H1 (cell line): ENCODE measurements around the gene NBL1. TPM values are rescaled to one million over a fixed set of nuclear protein-coding genes. Genes with fewer than 3 reads are reported as not detected.

Experiments
- CTCF ChIA-PET: fragments of 300-600 bp; sonication (Branson Sonifier 250); formaldehyde crosslinking; loops from one replicate; lab custom pipeline; 2021; ENCODE audit not compliant: partially characterized antibody; lab: Charles Lee
- POLR2A ChIA-PET: fragments of 300-600 bp; sonication (Branson Sonifier 250); formaldehyde crosslinking; loops from one replicate; lab custom pipeline; 2021; ENCODE audit warnings: inconsistent platforms; ENCODE audit not compliant: partially characterized antibody; lab: Charles Lee
- DNase-seq, 2 experiments: peaks; one replicate each; pipeline versions ENCODE4 v3.0.0 to v3.0.0-alpha.2; 2010 to 2022; ENCODE audit warnings: low spot score in 2 of 2, low read depth in 1 of 2, mixed read lengths in 1 of 2
- FAIRE-seq: peaks from 2 replicates; lab custom pipeline; 2011; peaks lifted over from hg19 to GRCh38; lab: Jason Lieb, UNC
- H2AFZ ChIP-seq: 2 replicates; pipeline ENCODE4 v1.8.1; 2012; ENCODE audit warnings: low read length, inconsistent platforms
- H2AK5ac ChIP-seq: 2 replicates; pipeline ENCODE4 v1.6.1; 2013; ENCODE audit warnings: low read depth, low read length
- H2BK120ac ChIP-seq: replicated peaks from 2 replicates; pipeline ENCODE3; 2013; ENCODE audit warnings: low read depth, low read length, inconsistent platforms
- H2BK12ac ChIP-seq: 2 replicates; pipeline ENCODE4 v1.6.1; 2013; ENCODE audit warnings: low read depth, low read length
- H2BK15ac ChIP-seq: 2 replicates; pipeline ENCODE4 v1.6.1; 2013; ENCODE audit warnings: low read length
- H2BK20ac ChIP-seq: 2 replicates; pipeline ENCODE4 v1.6.1; 2013; ENCODE audit warnings: low read length
- H2BK5ac ChIP-seq: 2 replicates; pipeline ENCODE4 v1.6.1; 2013; ENCODE audit warnings: low read depth, low read length
- H3K14ac ChIP-seq: 2 replicates; pipeline ENCODE4 v1.6.1; 2013; ENCODE audit warnings: inconsistent platforms; ENCODE audit not compliant: insufficient read length
- H3K18ac ChIP-seq: 2 replicates; pipeline ENCODE4 v1.6.1; 2013; ENCODE audit warnings: low read length; ENCODE audit errors: extremely low read depth
- H3K23ac ChIP-seq: 2 replicates; pipeline ENCODE4 v1.6.1; 2013; ENCODE audit warnings: inconsistent platforms; ENCODE audit not compliant: insufficient read length
- H3K23me2 ChIP-seq: 2 replicates; pipeline ENCODE4 v1.6.1; 2013; ENCODE audit warnings: low read depth, low read length
- H3K27ac ChIP-seq: 2 replicates; pipeline ENCODE4 v1.6.1; 2011; ENCODE audit warnings: low read depth, low read length, inconsistent platforms
- H3K27me3 ChIP-seq, 4 experiments: replicated peaks in 1 of 4; 1 replicate in 1 of 4; 2 replicates in 3 of 4; pipeline versions ENCODE4 v1.6.1 to v1.8.1; 2011 to 2013; ENCODE audit warnings: low read length in 3 of 4, mild to moderate bottlenecking in 3 of 4, inconsistent platforms in 2 of 4, mixed read lengths in 2 of 4, moderate library complexity in 1 of 4; ENCODE audit not compliant: control insufficient read depth in 3 of 4, insufficient read depth in 3 of 4; ENCODE audit errors: extremely low read depth in 1 of 4
- H3K36me3 ChIP-seq, 4 experiments: 2 replicates each; pipeline versions ENCODE4 v1.6.1 to v1.8.1; 2011 to 2013; ENCODE audit warnings: mild to moderate bottlenecking in 4 of 4, low read length in 3 of 4, moderate library complexity in 2 of 4, control low read depth in 1 of 4, inconsistent platforms in 1 of 4; ENCODE audit not compliant: insufficient read depth in 4 of 4, control insufficient read depth in 2 of 4
- H3K4ac ChIP-seq: replicated peaks from 2 replicates; pipeline ENCODE3; 2013; ENCODE audit warnings: low read length, low read depth, mixed read lengths, inconsistent platforms; ENCODE audit not compliant: insufficient read length
- H3K4me1 ChIP-seq, 4 experiments: replicated peaks in 1 of 4; 1 replicate in 1 of 4; 2 replicates in 3 of 4; pipeline versions ENCODE4 v1.6.1 to v1.8.1; 2011 to 2013; ENCODE audit warnings: low read length in 3 of 4, inconsistent platforms in 2 of 4, mixed read lengths in 1 of 4; ENCODE audit not compliant: insufficient read depth in 4 of 4, control insufficient read depth in 3 of 4
- H3K4me2 ChIP-seq, 2 experiments: 2 replicates each; pipeline versions ENCODE4 v1.6.1 to v1.8.1; 2011 to 2013; ENCODE audit warnings: low read depth in 2 of 2, low read length in 2 of 2, control low read depth in 1 of 2, inconsistent platforms in 1 of 2, mild to moderate bottlenecking in 1 of 2; ENCODE audit not compliant: insufficient read depth in 1 of 2
- H3K4me3 ChIP-seq, 4 experiments: fragments of 200-600, 300-600 bp in 1 of 4; sonication (generic), shearing (Covaris generic), sonication (Bioruptor Twin) in 1 of 4; 2 replicates each; pipeline versions ENCODE4 v1.5.1 to v1.8.1; 2011 to 2016; ENCODE audit warnings: low read length in 4 of 4, low read depth in 3 of 4, control low read depth in 2 of 4, inconsistent platforms in 2 of 4, mild to moderate bottlenecking in 2 of 4, mixed read lengths in 1 of 4, moderate library complexity in 1 of 4; ENCODE audit not compliant: insufficient read depth in 2 of 4; ENCODE audit errors: extremely low read depth in 1 of 4
- H3K56ac ChIP-seq: replicated peaks from 2 replicates; pipeline ENCODE3; 2013; ENCODE audit warnings: low read depth, mild to moderate bottlenecking, mixed read lengths, low read length, inconsistent platforms; ENCODE audit not compliant: insufficient read length
- H3K79me1 ChIP-seq: 2 replicates; pipeline ENCODE4 v1.6.1; 2013; ENCODE audit warnings: low read depth, low read length, control low read depth
- H3K79me2 ChIP-seq, 2 experiments: 2 replicates each; pipeline versions ENCODE4 v1.6.1 to v1.8.1; 2012 to 2013; ENCODE audit warnings: low read length in 2 of 2, mild to moderate bottlenecking in 2 of 2, inconsistent platforms in 1 of 2; ENCODE audit not compliant: insufficient read depth in 2 of 2, control insufficient read depth in 1 of 2
- H3K9ac ChIP-seq, 4 experiments: replicated peaks in 1 of 4; 1 replicate in 1 of 4; 2 replicates in 3 of 4; pipeline versions ENCODE4 v1.6.1 to v1.8.1; 2011 to 2013; ENCODE audit warnings: low read depth in 3 of 4, low read length in 3 of 4, control low read depth in 2 of 4, mild to moderate bottlenecking in 2 of 4, moderate library complexity in 2 of 4, inconsistent platforms in 1 of 4; ENCODE audit errors: extremely low read depth in 1 of 4
- H3K9me3 ChIP-seq, 2 experiments: 2 replicates each; pipeline versions ENCODE4 v1.6.1 to v1.8.1; 2012 to 2013; ENCODE audit warnings: mild to moderate bottlenecking in 2 of 2, moderate library complexity in 2 of 2, control low read depth in 1 of 2, inconsistent platforms in 1 of 2, low read depth in 1 of 2, low read length in 1 of 2, mixed read lengths in 1 of 2; ENCODE audit not compliant: insufficient read depth in 2 of 2
- H4K20me1 ChIP-seq, 2 experiments: replicated peaks in 1 of 2; 2 replicates each; pipeline versions ENCODE3 to v1.8.1; 2011 to 2013; ENCODE audit warnings: inconsistent platforms in 2 of 2, low read length in 2 of 2, mild to moderate bottlenecking in 1 of 2; ENCODE audit not compliant: insufficient read depth in 2 of 2, control insufficient read depth in 1 of 2
- H4K5ac ChIP-seq: 2 replicates; pipeline ENCODE4 v1.6.1; 2013; ENCODE audit warnings: low read length, low read depth, mixed read lengths, inconsistent platforms; ENCODE audit not compliant: insufficient read length
- H4K8ac ChIP-seq: 2 replicates; pipeline ENCODE4 v1.8.0; 2013; ENCODE audit warnings: mild to moderate bottlenecking, moderate library complexity, low read length, inconsistent platforms; ENCODE audit not compliant: insufficient read depth; ENCODE audit errors: extremely low read depth
- H4K91ac ChIP-seq: replicated peaks from 2 replicates; pipeline ENCODE3; 2013; ENCODE audit warnings: low read length, mixed read lengths, inconsistent platforms; ENCODE audit not compliant: insufficient read length
- ASH2L ChIP-seq: fragments of 200-600, 300-600 bp; sonication (generic); IDR thresholded peaks from one replicate; pipeline ENCODE4 v1.7.1; 2017; ENCODE audit warnings: low read length
- CEBPB ChIP-seq: IDR thresholded peaks from 2 replicates; pipeline ENCODE4 v1.6.1; 2012; ENCODE audit warnings: low read depth, low read length
- CREB1 ChIP-seq: IDR thresholded peaks from 2 replicates; pipeline ENCODE4 v1.6.1; 2012; ENCODE audit warnings: inconsistent platforms
- GTF2F1 ChIP-seq: IDR thresholded peaks from 2 replicates; pipeline ENCODE4 v1.6.1; 2012; ENCODE audit warnings: low read depth, low read length, improper control_type of control experiment, borderline replicate concordance
- KDM4A ChIP-seq: IDR thresholded peaks from one replicate; pipeline ENCODE4 v1.7.1; 2012; ENCODE audit warnings: low read depth, mild to moderate bottlenecking, moderate library complexity, low read length, inconsistent platforms; ENCODE audit not compliant: severe bottlenecking
- NANOG ChIP-seq: IDR thresholded peaks from 2 replicates; pipeline ENCODE4 v1.6.1; 2011; ENCODE audit warnings: low read length, low read depth, mild to moderate bottlenecking, inconsistent platforms; ENCODE audit not compliant: insufficient read depth, poor library complexity, severe bottlenecking
- RAD21 ChIP-seq, 2 experiments: IDR thresholded peaks in 1 of 2; conservative IDR thresholded peaks in 1 of 2; 2 replicates each; pipeline ENCODE4 v1.6.1; 2011; ENCODE audit warnings: low read depth in 2 of 2, low read length in 2 of 2, improper control_type of control experiment in 1 of 2, inconsistent platforms in 1 of 2, mild to moderate bottlenecking in 1 of 2, moderate library complexity in 1 of 2
- RBBP5 ChIP-seq: IDR thresholded peaks from 2 replicates; pipeline ENCODE4 v1.7.1; 2012; ENCODE audit warnings: low read depth, mild to moderate bottlenecking, inconsistent platforms, low read length, moderate library complexity, borderline replicate concordance
- SP2 ChIP-seq: IDR thresholded peaks from 2 replicates; pipeline ENCODE4 v1.6.1; 2012; ENCODE audit warnings: mild to moderate bottlenecking, low read length, inconsistent platforms
- TAF1 ChIP-seq: IDR thresholded peaks from 2 replicates; pipeline ENCODE4 v1.6.1; 2011; ENCODE audit warnings: mild to moderate bottlenecking, low read depth, low read length
- TAF7 ChIP-seq: optimal IDR thresholded peaks from 2 replicates; pipeline ENCODE3; 2011; ENCODE audit warnings: low read depth, mild to moderate bottlenecking, inconsistent platforms, low read length, moderate library complexity, borderline replicate concordance
- WGBS, 2 experiments: shearing (Covaris generic) in 1 of 2; methylation state at CpG; one replicate each; pipeline versions ENCODE4 v1.1.6 to v1.1.7; 2013 to 2015; ENCODE audit warnings: low lambda C conversion rate in 2 of 2, mixed read lengths in 2 of 2, inconsistent platforms in 1 of 2, low coverage in 1 of 2, missing lambda C conversion rate in 1 of 2; ENCODE audit not compliant: insufficient replicate concordance in 2 of 2, insufficient coverage in 1 of 2, insufficient read length in 1 of 2; ENCODE audit errors: extremely low coverage in 1 of 2, missing lambda C conversion rate in 1 of 2; 5-methylcytosine and 5-hydroxymethylcytosine counted together
- polyA plus RNA-seq, 7 experiments: library from polyadenylated mRNA; depleted of rRNA in 3 of 7; stranded (reverse) in 5 of 7; unstranded in 2 of 7; fragments of >200 nt in 5 of 7; fragments of 200-250 nt in 2 of 7; gene quantifications; 1 replicate in 5 of 7; 2 replicates in 1 of 7; 4 replicates in 1 of 7; pipeline versions ENCODE4 v1.2.1 to v1.2.3, GENCODE V29; 2011 to 2013; ENCODE audit warnings: missing spikeins in 2 of 7, mixed read lengths in 2 of 7
- total RNA-seq: library from RNA; stranded (reverse); fragmentation: NEBNext Ultra II Directional; extraction: Animal tissue kit (Norgen Biotek cat#: 25700); gene quantifications from 2 replicates; pipeline ENCODE4 v1.2.1, GENCODE V29; 2021
- TF ChIP-seq, protein P1 (sequence below): IDR thresholded peaks from 2 replicates; pipeline ENCODE4 v1.6.1; 2012; ENCODE audit warnings: low read length, inconsistent platforms

Gene NBL1
- total and polyA plus RNA-seq, 2 of the 8 experiments (the other 6 are each of a cell fraction or from before 2014, with no cell fraction given): 8.7 to 9.7 TPM

DNA sequence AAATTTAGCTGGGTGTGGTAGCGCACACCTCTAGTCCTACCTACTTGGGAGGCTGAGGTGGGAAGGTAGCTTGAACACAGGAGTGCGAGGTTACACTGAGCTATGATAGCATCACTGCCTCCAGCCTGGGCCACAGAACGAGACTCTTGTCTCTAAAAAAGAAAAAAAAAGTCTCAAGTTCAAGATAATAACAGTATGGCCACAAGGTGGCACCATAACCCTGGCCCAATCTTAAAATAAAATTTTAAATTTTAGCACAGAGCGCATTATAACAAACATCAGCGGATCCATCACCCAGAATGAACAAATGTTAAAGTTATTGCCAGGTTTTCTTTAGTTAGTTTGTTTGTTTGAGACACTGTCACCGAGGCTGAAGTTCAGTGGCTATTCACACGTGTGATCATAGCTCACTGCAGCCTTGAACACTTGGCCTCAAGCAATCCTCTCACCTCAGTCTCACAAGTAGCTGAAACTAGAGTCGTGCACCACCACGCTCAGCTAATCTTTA, 17.7 kb downstream of the NBL1 start:
- Histone ChIP-seq H4K8ac (no peak overlapping the region), H2BK5ac (no peak overlapping the region), H3K27me3 (peaks cover 28 to 38% (median 34%) of the 10 kb centered on the region in 4 experiments), H3K27ac (no peak overlapping the region), H2BK120ac (no peak overlapping the region), H3K36me3 (no peaks in the 10 kb centered on the region; a peak in 1 of 8 replicates), H3K9me3 (no peaks in the 10 kb centered on the region), H2BK15ac (no peak overlapping the region), H3K23ac (no peak overlapping the region), H3K18ac (no peak overlapping the region), H3K9ac (no peak overlapping the region), H4K20me1 (peaks cover 0 to 2% of the 10 kb centered on the region in 2 experiments), H2AK5ac (no peak overlapping the region), H4K91ac (no peak overlapping the region), H3K14ac (no peak overlapping the region), H2BK12ac (peak overlapping the region; percentile 68; the same call in 1 of the 2 replicates), H3K4me3 (no peak overlapping the region), H2BK20ac (no peak overlapping the region), H4K5ac (no peak overlapping the region), H3K4ac (no peak overlapping the region), H2AFZ (no peak overlapping the region), H3K79me2 (no peaks in the 10 kb centered on the region), H3K23me2 (peaks cover 9% of the 10 kb centered on the region; the same call in 1 of the 2 replicates), H3K4me1 (peaks cover 0 to 5% (median 0%) of the 10 kb centered on the region in 4 experiments; a peak in 4 of 7 replicates), H3K56ac (no peak overlapping the region), H3K79me1 (no peaks in the 10 kb centered on the region; the same call in 1 of the 2 replicates), H3K4me2 (no peak overlapping the region)
- DNase-seq (no peak), FAIRE-seq (peak; percentile 77)
- ChIA-PET CTCF (interaction anchor here (0.6 to 6.1 kb wide), 64 partner anchors 9 to 606 kb away, joined by 3 to 127 read pairs (median 4); partner anchors contain the start of genes NBL1 and RNF186), POLR2A (no interaction called here)
- 44% methylated on average over 9 of the region's 9 CpGs; no CpG with 5 or more reads in 1 of the 2 experiments for WGBS, 2 experiments
- peak; percentile 67 to 71 for TF ChIP-seq RAD21 (IDR thresholded peaks at IDR 0.05 in 1 of 2, conservative IDR thresholded peaks at IDR 0.05 in 1 of 2; ENCODE audit: low read depth in 2 of 2, low read length in 2 of 2)
- TF ChIP-seq TAF7: no peak
- TF ChIP-seq RBBP5: no peak
- no peak for TF ChIP-seq ASH2L
- TF ChIP-seq CREB1: no peak
- no peak for TF ChIP-seq GTF2F1
- TF ChIP-seq CEBPB: no peak
- no peak for TF ChIP-seq NANOG
- TF ChIP-seq SP2: no peak
- TF ChIP-seq TAF1: no peak
- TF ChIP-seq KDM4A: no peak
- TF ChIP-seq, protein P1, sequence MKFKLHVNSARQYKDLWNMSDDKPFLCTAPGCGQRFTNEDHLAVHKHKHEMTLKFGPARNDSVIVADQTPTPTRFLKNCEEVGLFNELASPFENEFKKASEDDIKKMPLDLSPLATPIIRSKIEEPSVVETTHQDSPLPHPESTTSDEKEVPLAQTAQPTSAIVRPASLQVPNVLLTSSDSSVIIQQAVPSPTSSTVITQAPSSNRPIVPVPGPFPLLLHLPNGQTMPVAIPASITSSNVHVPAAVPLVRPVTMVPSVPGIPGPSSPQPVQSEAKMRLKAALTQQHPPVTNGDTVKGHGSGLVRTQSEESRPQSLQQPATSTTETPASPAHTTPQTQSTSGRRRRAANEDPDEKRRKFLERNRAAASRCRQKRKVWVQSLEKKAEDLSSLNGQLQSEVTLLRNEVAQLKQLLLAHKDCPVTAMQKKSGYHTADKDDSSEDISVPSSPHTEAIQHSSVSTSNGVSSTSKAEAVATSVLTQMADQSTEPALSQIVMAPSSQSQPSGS: no peak
